ENCODE measurements around the gene RGS3. TPM values are rescaled to one million over a fixed set of nuclear protein-coding genes. Genes with fewer than 3 reads are reported as not detected.

Gene RGS3
- total RNA-seq, 1 experiment from 2014 or later: 16.6 TPM

- no peak overlapping the region for H3K4me3 Mint-ChIP-seq
- CTCF ChIA-PET: interaction anchor here (1.1 to 2.5 kb wide), 3 partner anchors 18 to 67 kb away, joined by 3 to 9 read pairs (median 8); no protein-coding TSS in a partner anchor
- ATAC-seq: 0 out of 2 replicates have a peak, but pooled peaks have one; percentile 20
These were observed 62.3 kb downstream of the RGS3 start for GRCh38 chr9:113525831-113526230.

GRCh38 chr9:113526231-113526746 is 62.8 kb downstream of the RGS3 start:
- H3K4me3 Mint-ChIP-seq: no peak overlapping the region

More at GRCh38 chr9:113525831-113526230, 62.3 kb downstream of the RGS3 start:
- no peaks in the 10 kb centered on the region for H3K27me3 Mint-ChIP-seq (ENCODE audit: low read depth)
- H3K9me3 Mint-ChIP-seq: no peaks in the 10 kb centered on the region
- peak overlapping the region; percentile 32; the same call in 1 of the 2 replicates for H3K27ac Mint-ChIP-seq
- H3K4me1 Mint-ChIP-seq: peaks cover 15% of the 10 kb centered on the region
- H3K36me3 Mint-ChIP-seq: no peaks in the 10 kb centered on the region
- POLR2A ChIA-PET: no interaction called here
- DNase-seq (ENCODE audit: low spot score): no peak
- no peak for TF ChIP-seq NR3C1 (CRISPR knock-in tag; conservative IDR thresholded peaks at IDR 0.05; ENCODE audit: low read depth)
- TF ChIP-seq ZNF219 (CRISPR knock-in tag; IDR thresholded peaks at IDR 0.05; ENCODE audit: borderline replicate concordance): no peak
- TF ChIP-seq TEAD4 (CRISPR knock-in tag; IDR thresholded peaks at IDR 0.05): no peak
- TF ChIP-seq RORB (CRISPR knock-in tag; IDR thresholded peaks at IDR 0.05): no peak
- TF ChIP-seq MXD4 (CRISPR knock-in tag; IDR thresholded peaks at IDR 0.05; ENCODE audit: borderline replicate concordance): no peak
- no peak for TF ChIP-seq PRRX2 (CRISPR knock-in tag; IDR thresholded peaks at IDR 0.05)
- TF ChIP-seq TP53 (CRISPR knock-in tag; IDR thresholded peaks at IDR 0.05): no peak
- TF ChIP-seq CREM (CRISPR knock-in tag; IDR thresholded peaks at IDR 0.05): no peak
- no peak for TF ChIP-seq ATF2 (CRISPR knock-in tag; IDR thresholded peaks at IDR 0.05; ENCODE audit: borderline replicate concordance, low read depth)
- TF ChIP-seq KAT7 (CRISPR knock-in tag; IDR thresholded peaks at IDR 0.05; ENCODE audit: borderline replicate concordance): no peak
- no peak for TF ChIP-seq ZNF232 (CRISPR knock-in tag; IDR thresholded peaks at IDR 0.05)
- no peak for TF ChIP-seq NFATC4 (CRISPR knock-in tag; IDR thresholded peaks at IDR 0.05)

More at GRCh38 chr9:113526231-113526746, 62.8 kb downstream of the RGS3 start:
- no peaks in the 10 kb centered on the region for H3K9me3 Mint-ChIP-seq
- DNase-seq (ENCODE audit: low spot score) (no peak), ATAC-seq (no peak)
- peaks cover 15% of the 10 kb centered on the region for H3K4me1 Mint-ChIP-seq
- peak overlapping the region; percentile 32; the same call in 1 of the 2 replicates for H3K27ac Mint-ChIP-seq
- CTCF ChIA-PET: interaction anchor here (1.1 to 2.5 kb wide), 3 partner anchors 18 to 67 kb away, joined by 3 to 9 read pairs (median 8); no protein-coding TSS in a partner anchor
- no peaks in the 10 kb centered on the region for H3K36me3 Mint-ChIP-seq
- H3K27me3 Mint-ChIP-seq (ENCODE audit: low read depth): no peaks in the 10 kb centered on the region
- no peak for TF ChIP-seq OVOL2 (CRISPR knock-in tag; IDR thresholded peaks at IDR 0.05; ENCODE audit: borderline replicate concordance)
- TF ChIP-seq USF1 (CRISPR knock-in tag; IDR thresholded peaks at IDR 0.05): no peak
- no peak for TF ChIP-seq HMGA2 (CRISPR knock-in tag; IDR thresholded peaks at IDR 0.05)
- TF ChIP-seq ATF1 (CRISPR knock-in tag; IDR thresholded peaks at IDR 0.05): no peak
- no peak for TF ChIP-seq FOXP1 (CRISPR knock-in tag; IDR thresholded peaks at IDR 0.05; ENCODE audit: borderline replicate concordance)
- TF ChIP-seq ZNF423 (CRISPR knock-in tag; IDR thresholded peaks at IDR 0.05): no peak
- no peak for TF ChIP-seq JUN (CRISPR knock-in tag; IDR thresholded peaks at IDR 0.05)
- TF ChIP-seq ZNF416 (CRISPR knock-in tag; IDR thresholded peaks at IDR 0.05): no peak
- TF ChIP-seq ZBTB21 (CRISPR knock-in tag; IDR thresholded peaks at IDR 0.05; ENCODE audit: borderline replicate concordance): no peak
- no peak for TF ChIP-seq SP1 (CRISPR knock-in tag; conservative IDR thresholded peaks at IDR 0.05)
- TF ChIP-seq PRDM15 (CRISPR knock-in tag; IDR thresholded peaks at IDR 0.05): no peak
- no peak for TF ChIP-seq PRRX2 (CRISPR knock-in tag; IDR thresholded peaks at IDR 0.05)
- TF ChIP-seq AR (CRISPR knock-in tag; IDR thresholded peaks at IDR 0.05): no peak
- POLR2A ChIA-PET: no interaction called here
